22Rv1 (cell line): ENCODE results near the gene PARVG.

Experiments used
- CTCF ChIP-seq: fragments of 450-650 bp; IDR thresholded peaks from 2 replicates; pipeline ENCODE4 v1.5.1; 2017; ENCODE audit warnings: mild to moderate bottlenecking
- ZFX ChIP-seq: fragments of 450-650 bp; IDR thresholded peaks from 2 replicates; pipeline ENCODE4 v1.6.1; 2017; ENCODE audit warnings: antibody characterized with exemption, borderline replicate concordance

- TF ChIP-seq CTCF (no peak), ZFX (no peak)
Observed at GRCh38 chr22:44247923-44248892, 67.5 kb downstream of the PARVG start.
